ENCODE measurements around the gene DZIP1. TPM values are rescaled to one million over a fixed set of nuclear protein-coding genes. Genes with fewer than 3 reads are reported as not detected.

The DZIP1 gene
- total RNA-seq, 1 donor from 2014 or later, result 18.3 TPM

GRCh38 chr13:95627590-95627989 is 16.9 kb downstream of the DZIP1 start:
- no peak overlapping the region for H3K4me3 ChIP-seq (ENCODE audit: low read depth, low read length)
- TF ChIP-seq CTCF (conservative IDR thresholded peaks at IDR 0.05; ENCODE audit: low read depth, low read length), result no peak
- no peak for DNase-seq (ENCODE audit: low read depth)

GRCh38 chr13:95626768-95627167 is 17.7 kb downstream of the DZIP1 start:
- H3K4me3 ChIP-seq (ENCODE audit: low read depth, low read length), result no peak overlapping the region
- TF ChIP-seq CTCF (conservative IDR thresholded peaks at IDR 0.05; ENCODE audit: low read depth, low read length), result no peak
- DNase-seq (ENCODE audit: low read depth), result no peak

GRCh38 chr13:95624020-95624419 is 20.5 kb downstream of the DZIP1 start:
- TF ChIP-seq CTCF (conservative IDR thresholded peaks at IDR 0.05; ENCODE audit: low read depth, low read length), result peak; percentile 75
- DNase-seq (ENCODE audit: low read depth), result no peak
- H3K4me3 ChIP-seq (ENCODE audit: low read depth, low read length), result no peak overlapping the region

GRCh38 chr13:95623141-95623540 is 21.4 kb downstream of the DZIP1 start:
- DNase-seq (ENCODE audit: low read depth), result no peak
- H3K4me3 ChIP-seq (ENCODE audit: low read depth, low read length), result no peak overlapping the region
- no peak for TF ChIP-seq CTCF (conservative IDR thresholded peaks at IDR 0.05; ENCODE audit: low read depth, low read length)

- H3K4me3 ChIP-seq (ENCODE audit: low read depth, low read length), result no peak overlapping the region
- TF ChIP-seq CTCF (conservative IDR thresholded peaks at IDR 0.05; ENCODE audit: low read depth, low read length), result no peak
- DNase-seq (ENCODE audit: low read depth), result no peak
These were observed 23.5 kb downstream of the DZIP1 start for GRCh38 chr13:95620825-95621498.

- no peak overlapping the region for H3K4me3 ChIP-seq (ENCODE audit: low read depth, low read length)
These were observed 24.3 kb downstream of the DZIP1 start for GRCh38 chr13:95620030-95620824.

More at GRCh38 chr13:95620030-95620824, 24.3 kb downstream of the DZIP1 start:
- no peak for DNase-seq (ENCODE audit: low read depth)
- TF ChIP-seq CTCF (conservative IDR thresholded peaks at IDR 0.05; ENCODE audit: low read depth, low read length), result no peak

Measured in epithelial cell of proximal tubule (primary cell).